NCI-H510A treated with DMSO at 0.1 percent for 48 hours (cell line): Measurements from ENCODE around the gene ECHDC3.
"Not testable (repeated sequence)": the region's sequence is repeated elsewhere in the genome, so short reads cannot be mapped to it uniquely, and the experiment has no call there.

Source experiments
- DNase-seq: peaks from one replicate; lab custom pipeline; 2025; lab: John Stamatoyannopoulos, UW

The ECHDC3 gene

DNA sequence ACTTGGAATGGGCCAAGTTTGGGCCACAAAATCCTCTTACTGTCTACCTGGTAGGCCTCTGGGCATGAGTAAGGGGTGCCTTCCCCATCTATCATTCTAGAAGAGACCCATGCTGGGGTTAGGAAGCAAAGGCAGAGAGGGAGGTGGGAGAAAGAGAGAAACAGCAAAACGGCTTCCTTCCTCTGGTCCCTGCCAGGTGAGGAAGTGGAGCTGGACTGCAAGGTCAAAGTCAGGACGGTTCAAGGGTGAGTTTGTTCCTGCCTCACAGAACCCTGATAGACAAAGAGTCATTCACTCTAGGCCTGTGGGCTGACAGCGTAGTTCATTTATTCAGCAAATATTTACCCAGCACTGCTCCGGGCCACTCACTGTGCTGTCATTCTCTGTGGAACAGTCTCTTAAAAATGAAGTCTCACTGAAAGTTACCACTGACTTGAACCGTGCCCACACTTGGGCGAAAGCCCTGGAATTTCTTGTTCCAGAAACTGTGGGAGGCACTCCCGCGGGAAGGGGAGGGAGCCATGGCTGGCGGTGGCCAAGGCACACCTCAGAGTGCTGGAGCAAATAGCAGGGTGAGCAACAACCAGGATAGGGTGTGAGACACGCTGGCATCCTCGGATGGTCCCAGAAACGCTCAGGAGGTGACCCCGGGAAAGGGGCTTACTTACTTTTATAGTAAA is 26.2 kb upstream of the ECHDC3 start:
- no peak for DNase-seq

DNA sequence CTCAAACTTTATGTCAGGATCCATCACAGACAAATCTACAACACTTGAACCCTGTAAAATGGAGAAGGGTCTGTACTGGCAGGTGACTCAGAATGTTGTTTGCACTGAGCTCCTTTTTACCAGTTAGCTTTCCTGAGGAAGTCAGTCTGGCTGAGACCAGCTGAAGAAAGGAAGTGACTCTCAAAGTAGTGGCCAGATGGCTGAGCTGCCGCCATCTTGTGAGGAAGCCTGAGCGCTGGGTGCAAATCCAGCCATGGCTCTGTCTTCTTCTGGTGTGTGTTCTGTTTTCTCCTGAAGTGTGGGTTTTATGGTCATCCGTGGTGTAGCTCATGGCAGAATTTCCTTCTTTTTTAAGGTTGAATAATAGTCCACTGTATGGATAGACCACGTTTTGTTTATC is 25.5 kb upstream of the ECHDC3 start:
- no peak for DNase-seq

DNA sequence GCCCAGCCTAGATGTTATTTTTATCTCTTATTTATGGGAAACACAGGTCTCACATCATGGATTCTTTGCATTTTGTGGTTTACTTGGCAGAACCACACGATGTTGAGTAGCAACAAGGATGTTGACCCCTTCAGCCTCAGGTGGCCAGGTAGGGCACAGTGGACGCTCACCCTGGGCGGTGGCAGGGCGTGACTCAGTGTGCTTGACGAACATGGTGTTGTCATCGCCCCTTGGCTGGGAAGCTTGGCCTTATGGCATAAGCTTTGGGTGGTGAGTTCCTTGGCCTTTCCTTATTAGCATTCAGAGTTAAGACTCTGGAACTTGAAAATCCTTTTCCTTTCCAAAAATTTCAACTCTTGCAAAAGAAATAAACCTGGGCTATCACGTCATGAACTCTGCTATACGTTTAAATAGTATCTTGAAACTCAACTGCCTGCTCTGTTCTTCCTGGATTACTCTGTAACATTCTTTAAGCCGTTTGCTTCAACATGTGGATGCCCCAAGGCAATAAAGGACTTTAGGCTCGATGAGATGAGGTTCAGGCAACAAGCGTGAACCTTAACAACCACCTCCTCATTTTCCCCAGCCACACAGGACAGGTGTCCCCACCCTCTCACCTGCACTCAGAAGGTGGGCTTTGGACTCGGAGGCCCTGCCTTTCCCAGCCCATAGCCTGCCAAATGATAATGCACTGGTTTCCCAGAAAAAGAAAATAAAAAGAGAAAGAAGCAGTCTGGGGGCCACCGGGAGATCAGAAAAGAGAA is 22.5 kb upstream of the ECHDC3 start:
- DNase-seq, result no peak

DNA sequence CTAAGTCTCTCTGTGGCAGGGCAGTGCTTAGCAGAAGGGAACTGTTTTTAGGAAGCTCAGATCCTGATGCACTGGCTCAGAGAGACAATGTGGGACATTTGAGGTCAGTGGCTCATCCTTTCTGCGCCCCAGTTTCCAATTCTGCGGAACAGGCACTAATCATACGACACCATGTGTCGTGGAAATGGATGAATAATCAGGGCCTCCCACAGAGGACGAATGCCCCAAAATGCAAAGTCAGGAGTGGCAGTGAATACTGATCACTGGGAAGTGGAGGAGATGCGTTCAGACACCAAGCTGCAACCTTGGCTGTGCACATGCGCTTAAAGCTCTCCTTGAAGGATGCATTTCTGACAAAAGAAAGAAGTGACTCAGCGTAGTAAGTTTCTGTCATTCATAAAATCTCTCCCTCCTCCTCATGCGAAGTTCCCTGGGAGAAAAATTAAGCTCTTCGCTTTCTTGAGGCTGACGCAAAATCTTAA is 21.9 kb upstream of the ECHDC3 start:
- DNase-seq, result no peak

DNA sequence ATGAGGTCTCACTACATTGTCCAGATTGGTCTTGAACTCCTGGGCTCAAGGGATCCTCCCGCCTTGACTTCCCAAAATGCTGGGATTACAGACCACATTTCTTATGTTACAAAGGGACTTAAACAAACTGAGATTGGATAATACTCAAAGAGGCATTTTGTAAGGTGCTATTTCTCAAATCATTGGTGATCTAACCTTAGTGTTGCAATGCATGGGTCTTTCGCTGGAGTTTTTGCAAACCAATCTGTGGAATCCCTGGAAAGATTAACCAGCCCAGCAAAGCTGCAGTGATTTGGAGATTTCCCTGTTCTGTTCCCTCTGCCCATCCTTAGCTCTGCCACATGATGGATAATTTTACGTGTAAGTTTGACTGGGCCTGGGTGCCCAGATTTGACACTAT is 20.4 kb upstream of the ECHDC3 start:
- DNase-seq, result no peak

DNA sequence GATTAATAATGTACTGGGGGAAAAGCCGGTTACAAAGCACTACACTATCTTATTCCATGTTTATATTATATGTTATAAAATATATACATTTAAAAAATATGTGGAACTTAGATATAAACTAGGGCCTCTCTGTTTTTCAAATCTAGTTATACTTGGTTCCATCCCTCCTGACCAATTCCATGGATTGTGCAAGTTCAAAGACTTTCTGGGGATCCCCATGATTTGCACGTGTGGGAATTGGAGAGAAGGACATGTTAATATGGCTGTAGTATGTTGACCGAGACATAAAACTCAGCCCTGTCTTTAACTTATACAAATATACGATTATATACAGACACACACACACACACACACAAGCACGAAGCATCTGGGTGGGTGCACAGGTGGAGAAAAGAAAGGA is 18.8 kb upstream of the ECHDC3 start:
- DNase-seq, result no peak

DNA sequence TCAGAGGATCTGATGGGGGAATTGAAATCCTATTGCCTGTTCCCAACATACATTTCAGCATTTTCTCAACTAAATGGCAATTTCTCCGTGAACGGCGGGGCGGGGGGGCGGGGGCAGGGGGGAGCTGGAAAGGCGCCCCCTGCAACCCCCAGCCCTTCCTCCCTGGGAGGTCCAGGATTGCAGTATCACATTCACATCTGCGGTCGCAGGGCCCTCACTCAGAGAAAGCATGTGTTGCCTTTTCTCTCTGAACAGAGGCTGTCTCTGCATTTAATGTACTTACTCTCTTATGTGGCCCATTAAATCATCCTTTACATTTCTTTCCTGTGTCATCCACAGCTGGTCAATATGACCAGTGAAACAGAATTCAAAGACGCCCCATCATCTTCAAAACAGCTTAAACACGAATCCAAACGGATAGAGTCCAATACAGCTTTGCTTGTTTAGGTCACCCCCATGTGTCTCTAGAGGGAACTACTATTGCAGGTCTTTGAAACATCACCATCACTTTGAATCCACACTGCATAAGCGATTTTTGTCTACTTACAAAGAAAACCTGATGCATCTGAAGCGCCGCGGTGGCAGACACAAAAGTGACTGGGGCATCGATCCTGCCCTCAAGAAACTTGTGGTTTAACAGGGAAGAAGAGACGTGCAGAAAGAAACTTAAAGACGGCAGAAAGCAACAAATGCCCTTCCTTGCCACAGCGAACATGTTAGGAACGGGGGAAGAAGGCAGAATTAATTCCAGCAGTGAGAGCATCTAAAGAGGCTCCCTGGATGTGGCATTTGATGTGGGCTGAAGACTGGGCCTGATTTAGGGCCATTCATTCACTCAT is 17.0 kb upstream of the ECHDC3 start:
- peak; percentile 30 for DNase-seq

DNA sequence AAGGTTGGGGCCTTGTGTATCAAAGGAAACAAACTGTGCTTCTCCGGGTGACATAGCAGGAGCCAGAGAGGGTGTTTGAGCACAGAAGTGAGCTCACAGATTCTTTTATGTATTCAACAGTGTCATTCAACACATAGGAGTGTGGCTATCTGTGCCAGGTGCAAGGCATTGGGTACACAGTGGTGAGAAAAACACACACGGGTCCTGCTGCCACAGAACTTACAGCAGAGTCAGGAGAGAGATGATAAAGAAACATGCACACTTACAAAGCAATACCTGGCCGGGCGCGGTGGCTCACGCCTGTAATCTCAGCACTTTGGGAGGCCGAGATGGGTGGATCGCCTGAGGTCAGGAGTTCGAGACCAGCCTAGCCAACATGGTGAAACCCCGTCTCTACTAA is 16.3 kb upstream of the ECHDC3 start:
- DNase-seq, result peak; percentile 21

DNA sequence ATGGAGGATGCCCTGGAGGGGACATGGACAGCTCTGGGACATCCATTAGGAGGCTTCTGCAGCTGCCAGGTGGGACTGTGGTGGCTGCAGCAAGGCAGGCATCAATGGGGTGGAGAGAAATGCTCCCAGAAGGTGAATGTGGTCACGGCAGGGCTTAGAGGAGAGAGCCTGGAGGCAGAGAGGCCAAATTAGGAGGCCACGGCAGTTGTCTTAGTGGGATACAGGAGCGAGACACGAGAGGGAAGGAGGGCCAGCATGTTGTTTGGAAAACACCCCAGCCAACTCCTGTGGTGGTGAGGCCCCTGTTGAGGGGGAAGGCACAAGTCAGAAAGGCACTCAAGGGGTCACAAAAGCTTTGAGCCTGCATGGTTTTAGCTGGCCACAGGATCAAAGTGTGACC is 14.6 kb upstream of the ECHDC3 start:
- DNase-seq, result no peak

DNA sequence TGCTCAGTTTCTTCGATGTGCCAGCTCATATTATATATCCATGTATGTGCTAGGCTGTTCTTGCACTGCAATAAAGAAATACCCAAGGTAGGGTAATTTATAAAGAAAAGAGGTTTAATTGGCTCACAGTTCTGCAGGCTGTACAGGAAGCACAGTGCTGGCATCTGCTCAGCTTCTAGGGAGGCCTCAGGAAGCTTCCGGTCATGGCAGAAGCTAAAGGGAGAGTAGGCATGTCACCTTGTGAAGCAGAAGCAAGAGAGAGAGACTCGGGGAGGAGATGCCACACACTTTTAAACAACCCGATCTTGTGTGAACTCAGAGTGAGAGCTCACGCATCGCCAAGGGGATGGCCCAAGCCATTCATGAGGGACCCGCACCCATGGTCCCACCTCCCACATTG is 13.8 kb upstream of the ECHDC3 start:
- DNase-seq, result no peak

DNA sequence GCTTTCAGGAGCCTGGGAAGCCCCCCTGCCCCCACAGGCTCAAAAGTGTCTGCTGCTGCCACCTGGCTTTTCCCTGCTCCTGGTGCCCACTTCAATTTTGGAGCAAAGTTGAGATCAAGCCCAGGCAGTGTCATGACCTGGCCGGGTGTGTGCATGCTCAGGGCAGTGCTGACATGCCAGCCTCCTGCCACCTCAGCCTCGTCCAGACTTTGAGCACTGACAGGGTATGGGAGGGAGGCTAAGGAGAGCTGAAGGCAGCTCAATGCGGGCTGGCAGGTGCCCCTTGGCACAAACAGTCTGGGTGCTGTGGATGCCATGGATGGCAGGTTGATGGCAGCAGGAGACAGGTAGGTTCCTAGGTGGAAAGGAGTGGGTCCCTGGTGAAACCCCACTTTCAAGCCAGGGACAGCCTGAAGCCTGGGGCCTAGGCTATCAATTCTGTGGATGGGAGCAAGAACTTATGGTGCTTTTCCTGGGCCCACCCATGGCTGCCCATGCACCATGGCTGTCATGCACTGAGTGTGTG is 12.3 kb upstream of the ECHDC3 start:
- no peak for DNase-seq

DNA sequence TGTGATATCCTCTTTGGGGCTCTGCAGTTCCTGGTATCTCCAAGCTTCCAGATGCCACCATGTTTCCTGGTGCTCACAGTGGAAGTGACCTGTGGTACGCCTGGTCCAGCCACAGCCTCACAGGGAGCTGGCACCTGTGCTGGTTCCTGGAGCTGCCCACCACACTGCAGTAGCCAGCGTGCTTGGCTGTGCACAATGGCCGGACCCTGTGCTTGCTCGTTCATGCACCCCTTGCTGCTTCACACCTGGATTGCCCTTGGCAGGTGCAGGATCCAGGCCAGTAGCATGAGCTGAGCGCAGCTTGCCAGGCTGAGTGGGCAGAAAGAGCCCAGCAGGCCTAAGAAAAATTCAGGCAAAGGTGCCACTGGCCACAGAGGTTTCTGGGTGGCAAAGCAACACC is 11.4 kb upstream of the ECHDC3 start:
- DNase-seq, result no peak

DNA sequence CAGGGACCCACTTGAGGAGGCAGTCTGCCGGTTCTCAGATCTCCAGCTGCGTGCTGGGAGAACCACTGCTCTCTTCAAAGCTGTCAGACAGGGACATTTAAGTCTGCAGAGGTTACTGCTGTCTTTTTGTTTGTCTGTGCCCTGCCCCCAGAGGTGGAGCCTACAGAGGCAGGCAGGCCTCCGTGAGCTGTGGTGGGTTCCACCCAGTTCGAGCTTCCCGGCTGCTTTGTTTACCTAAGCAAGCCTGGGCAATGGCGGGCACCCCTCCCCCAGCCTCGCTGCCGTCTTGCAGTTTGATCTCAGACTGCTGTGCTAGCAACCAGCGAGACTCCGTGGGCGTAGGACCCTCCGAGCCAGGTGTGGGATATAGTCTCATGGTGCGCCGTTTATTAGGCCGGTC is 5.4 kb upstream of the ECHDC3 start:
- not testable (repeated sequence) for DNase-seq

DNA sequence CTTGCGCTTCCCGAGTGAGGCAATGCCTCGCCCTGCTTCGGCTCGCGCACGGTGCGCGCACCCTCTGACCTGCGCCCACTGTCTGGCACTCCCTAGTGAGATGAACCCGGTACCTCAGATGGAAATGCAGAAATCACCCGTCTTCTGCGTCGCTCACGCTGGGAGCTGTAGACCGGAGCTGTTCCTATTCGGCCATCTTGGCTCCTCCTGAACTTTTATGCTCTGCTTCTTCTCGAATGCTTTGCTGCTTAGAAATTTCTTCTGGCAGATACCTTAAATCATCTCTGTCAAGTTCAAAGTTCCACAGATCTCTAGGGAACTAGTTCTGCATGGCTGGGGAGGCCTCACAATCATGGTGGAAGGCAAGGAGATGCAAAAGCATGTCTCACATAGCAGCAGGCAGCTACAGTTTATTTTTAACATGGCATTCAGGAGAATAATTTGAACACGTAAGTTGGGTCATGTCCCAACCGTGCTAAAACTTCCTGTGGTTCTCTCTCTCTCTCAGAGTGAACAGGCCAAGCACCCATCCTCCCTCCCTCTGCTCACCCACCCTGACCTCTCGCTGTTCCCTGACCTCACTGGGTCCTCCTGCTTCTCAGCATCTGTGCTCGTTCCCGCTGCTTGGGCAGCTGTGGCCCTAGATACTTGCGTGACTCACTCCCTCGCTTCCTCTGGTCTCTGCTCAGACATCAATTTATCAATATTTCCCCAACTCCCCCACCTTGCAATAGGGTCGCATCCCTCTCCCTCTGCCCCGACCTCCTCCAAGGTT is 4.7 kb upstream of the ECHDC3 start:
- not testable (repeated sequence) for DNase-seq

DNA sequence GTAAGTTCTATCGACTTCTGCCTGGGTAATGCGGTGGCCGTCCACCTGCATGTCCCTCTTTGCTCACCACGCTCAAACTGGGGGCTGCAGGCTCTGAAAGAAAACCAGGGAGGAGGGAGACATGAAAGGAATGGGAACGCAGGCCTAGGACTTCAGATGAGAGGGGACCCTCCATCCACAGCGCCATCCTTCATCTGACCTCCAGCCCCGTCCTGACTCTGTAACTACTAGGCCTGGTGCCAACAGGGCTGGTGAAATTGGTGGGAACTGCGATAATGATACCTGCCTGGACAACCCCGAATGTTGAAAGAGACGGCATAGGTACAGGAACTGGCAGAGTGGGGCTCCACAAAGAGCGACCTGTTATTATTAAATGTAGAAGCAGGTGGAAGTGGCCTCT is 1.3 kb upstream of the ECHDC3 start:
- no peak for DNase-seq

DNA sequence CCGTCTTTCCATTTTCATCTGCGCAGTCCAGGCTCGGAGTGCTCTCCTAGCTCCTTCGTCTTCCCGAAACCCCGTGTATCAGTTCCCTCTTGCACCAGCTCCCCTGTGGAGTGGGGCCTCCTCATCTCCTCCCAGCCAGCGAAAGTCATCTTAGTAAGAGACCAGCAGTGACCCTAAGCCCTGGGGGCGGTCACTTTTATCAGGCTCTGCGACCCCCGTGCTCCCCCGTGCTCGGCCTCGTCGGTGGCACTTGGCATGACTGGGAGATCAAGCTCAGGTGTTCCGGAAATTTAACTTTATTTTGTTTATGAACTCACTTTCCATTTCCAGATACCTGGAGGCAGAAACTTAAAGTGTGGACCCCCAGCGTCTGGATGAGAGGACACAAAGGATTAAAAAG is 574 bp upstream of the ECHDC3 start:
- DNase-seq, result no peak

DNA sequence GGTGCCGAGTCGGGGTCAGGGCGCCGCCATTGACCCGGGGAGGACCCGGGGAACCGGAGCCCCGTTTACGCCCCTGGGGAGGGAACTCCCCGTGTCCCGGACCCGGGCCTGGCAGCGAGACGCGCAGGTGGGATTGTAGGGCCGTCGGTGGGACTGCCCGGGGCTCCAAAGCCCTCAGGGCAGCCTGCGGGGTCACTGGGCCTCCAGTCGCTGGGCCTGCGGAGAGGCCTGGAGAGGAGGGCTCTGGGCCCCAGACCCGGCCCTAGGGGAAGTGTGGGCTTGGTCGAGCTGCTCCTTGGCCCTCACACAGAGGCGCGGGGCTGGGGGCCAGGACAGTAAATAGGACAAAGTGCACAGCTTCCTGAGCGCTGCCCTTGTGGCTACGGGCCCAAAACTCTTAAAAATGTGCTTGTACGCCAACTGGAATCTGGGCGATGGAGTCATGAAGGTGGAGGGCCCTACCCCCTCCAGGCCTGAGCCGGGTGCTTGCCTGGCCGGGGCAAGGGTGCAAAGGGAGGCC is 657 bp downstream of the ECHDC3 start:
- no peak for DNase-seq

DNA sequence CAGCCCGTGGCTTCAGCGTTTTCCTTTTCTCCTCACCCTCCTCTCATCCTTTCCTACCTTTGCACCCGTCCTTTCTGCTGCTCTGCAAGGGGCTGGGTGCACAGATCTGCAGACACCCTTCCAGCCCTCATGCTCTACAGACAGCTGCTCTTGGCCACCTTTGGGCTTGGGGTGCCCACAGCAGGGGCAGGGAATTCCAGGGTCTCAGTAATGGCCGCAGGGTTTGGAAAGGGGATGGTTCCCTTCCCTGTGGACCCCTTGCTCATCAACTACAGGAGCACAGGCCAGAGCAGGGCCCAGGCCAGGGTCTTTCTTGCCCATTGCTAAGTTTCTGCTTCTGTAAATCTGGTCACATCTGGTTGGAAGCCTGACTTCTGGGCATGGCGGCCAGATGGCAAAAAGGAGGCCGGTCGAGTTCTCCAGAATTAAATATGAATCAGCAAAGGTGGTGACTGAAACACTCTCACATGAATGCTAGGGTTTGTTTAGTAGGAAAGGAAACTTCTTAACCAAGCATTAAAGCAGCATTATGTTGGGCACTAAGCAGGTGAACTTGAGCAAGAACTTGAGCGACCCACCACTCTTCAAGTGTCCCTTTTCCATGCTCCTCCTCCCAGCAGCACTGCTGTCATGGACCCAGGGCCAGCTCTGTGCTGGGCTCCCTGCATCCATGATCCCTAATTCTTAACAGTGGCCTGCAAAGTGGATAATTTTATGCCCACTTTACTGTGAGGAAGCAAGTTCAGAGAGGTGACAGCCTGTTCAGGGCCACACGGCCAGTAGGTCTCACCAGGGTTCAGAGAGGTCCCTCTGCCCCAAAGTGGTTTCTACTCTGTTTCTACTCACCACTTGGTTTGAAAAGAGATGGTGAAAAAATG is 1.5 kb downstream of the ECHDC3 start:
- no peak for DNase-seq

DNA sequence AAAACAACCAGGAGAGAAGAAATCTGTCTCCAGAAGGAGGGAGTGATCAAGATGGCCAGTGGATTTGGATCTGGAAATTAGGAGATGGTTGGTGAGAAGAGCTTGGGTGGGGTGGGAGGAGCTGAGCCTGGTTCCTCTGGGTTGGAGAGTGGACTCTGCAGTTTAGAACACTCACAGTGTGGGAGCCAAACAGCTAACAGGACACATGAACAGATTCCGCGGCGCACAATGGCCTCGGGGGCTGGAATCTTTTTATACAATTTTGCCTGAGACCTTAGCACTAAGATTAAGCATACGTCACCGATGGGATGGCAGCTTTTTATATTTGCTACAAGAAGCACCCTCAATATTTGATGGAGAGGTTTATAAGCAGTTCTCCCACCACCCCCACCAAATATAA is 2.9 kb downstream of the ECHDC3 start:
- DNase-seq, result no peak

DNA sequence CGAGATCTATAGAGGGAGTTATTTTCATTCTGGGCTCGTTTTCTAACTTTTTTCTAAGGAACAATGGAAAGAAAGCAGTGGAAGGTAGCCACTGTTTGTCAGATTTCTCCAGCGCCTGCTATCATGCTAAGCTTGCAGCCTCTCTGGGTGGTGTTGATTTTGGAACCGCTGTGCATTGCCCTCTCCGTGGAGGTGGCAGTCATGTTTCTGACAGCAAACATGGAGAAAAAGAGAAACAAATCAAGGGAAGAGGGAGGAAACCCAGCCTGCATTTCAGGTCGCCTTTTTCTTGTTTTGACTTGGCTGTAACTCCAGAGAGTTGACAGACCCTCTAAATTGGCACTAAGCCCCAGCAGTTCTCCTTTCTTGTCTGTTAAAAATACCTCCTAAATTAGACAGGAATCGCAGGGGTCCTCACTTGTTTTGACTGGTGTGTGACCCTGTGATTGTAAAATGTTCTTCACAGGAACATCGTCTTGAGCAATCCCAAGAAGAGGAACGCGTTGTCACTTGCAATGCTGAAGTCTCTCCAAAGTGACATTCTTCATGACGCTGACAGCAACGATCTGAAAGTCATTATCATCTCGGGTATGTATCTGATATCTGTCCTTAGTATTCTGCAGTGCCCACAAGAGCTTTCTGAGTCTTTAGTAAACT is 4.8 kb downstream of the ECHDC3 start:
- DNase-seq, result no peak
